ENCODE data around the gene ITSN1.
"Not testable (repeated sequence)": the region's sequence is repeated elsewhere in the genome, so short reads cannot be mapped to it uniquely, and the experiment has no call there.

The ITSN1 gene

DNA sequence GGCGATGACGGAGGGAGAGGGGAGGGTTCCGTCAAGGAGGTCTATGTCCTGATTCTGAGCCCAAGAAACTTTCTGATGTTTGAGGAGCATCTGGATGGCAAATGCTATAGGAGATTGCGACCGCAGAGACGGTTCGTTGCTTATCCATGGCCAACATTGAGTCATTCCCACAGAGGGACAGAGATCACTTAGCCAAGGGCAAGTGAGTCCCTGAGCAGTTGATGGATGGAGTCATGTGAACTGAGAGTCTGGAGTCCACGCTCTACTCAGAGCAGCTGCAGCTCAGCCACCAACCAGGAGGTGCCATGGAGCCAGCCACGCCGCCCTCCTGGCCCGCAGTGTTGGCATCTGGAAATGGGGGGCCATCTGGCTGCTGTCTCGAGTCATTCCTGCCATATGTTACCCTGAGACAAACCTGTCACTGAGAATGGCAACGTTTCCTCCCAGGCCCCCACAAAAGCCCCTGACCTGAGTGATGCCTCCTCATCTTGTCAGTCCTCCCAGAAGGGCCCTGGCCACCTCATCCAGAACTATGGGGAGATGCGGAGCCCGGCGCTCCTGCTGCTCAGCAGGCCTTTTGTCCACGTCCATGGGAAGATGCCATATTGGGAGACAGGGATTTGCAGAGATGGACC is 214.7 kb downstream of the ITSN1 start:
- DNase-seq (ENCODE audit: insufficient read length, low spot score) (no peak), FAIRE-seq (no peak)

GRCh38 chr21:33857846-33858666 is 215.8 kb downstream of the ITSN1 start:
- no peak for FAIRE-seq
- no peak for DNase-seq (ENCODE audit: insufficient read length, low spot score)

DNA sequence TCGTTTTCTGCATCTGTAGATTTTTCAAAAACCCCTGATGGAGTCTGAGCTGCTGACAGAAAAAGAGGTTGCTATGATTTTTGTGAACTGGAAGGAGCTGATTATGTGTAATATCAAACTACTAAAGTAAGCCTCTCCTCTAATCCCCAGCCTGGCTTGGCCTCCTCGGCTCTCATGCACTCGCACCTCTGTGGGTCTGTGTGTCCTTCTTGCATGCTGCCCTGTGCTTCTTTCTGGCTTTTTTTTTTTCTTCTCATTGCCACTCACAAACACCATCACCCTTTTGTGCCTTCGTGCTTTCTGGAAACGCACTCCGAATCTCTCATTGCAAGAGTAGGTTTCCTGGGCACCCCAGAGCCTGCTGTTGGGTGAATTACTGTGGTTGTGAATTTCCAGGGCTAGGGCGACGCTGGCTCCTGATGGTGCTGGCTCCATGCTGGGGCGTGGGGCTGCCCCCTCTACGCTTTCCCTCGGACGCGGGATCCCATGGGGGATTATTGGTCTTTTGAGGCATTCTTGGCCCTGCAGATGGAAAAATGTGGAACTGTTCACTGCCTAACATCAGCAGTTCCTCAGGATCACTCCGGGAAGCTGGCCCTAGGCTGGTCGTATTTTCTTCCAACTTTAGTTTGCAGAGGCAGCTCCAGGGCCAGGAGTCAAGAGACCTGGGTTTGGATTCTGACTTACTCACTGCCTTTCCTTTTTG is 216.5 kb downstream of the ITSN1 start:
- FAIRE-seq (no peak), DNase-seq (ENCODE audit: insufficient read length, low spot score) (no peak)

DNA sequence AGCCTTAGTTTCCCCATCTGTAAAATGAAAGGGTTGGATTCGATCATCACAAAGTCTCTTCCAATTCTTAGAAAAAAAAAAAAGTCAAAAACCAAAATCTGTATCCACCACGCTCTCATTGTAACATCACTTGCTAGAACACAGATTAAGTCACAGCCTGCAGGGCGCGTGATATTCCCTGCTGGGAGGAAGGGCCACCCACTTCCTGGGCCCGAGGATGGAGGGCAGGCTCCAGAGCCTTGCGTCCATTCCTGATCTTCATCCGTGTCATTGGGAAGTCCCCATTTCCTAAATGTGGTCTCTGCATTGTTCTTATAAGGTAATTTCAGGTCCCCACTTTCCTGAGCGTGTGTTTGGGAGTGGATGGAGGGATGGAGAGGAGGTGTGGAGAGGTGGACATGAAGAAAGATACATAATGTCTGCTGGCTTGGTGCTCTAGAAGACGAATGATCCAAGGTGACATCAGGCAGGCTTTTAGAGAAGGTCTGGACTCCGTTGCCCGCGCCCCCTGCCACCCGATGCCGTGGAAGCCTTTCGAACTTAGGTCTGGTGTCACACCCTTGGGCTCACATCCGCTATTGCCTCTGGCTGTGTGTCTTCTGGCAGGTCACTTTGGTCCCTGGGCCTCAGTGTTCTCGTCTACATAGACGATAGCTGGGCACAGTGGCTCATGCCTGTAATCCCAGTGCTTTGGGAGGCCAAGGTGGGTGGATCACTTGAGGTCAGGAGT is 217.2 kb downstream of the ITSN1 start:
- FAIRE-seq (no peak), DNase-seq (ENCODE audit: insufficient read length, low spot score) (no peak)

GRCh38 chr21:33860332-33860879 is 218.1 kb downstream of the ITSN1 start:
- DNase-seq (ENCODE audit: insufficient read length, low spot score) (no peak), FAIRE-seq (no peak)

DNA sequence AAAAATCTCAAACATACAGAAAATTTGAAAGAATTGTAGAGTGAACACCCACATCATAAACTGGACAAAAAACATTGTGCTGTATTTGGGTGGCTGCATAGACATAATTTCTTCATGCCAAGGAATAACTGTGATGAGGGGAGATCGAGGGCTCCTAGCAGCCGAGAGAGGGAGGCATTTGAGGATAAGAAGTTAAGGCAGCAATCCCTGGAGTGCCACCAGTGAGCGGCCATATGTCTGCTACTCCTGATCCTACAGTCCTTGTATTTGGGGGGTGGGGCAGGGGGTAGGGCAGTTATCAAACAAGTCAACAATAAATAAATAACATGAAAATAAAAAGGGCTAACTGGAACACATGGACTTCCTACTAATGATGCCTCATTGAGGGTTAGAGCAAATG is 218.8 kb downstream of the ITSN1 start:
- DNase-seq (ENCODE audit: insufficient read length, low spot score): no peak
- FAIRE-seq: no peak

DNA sequence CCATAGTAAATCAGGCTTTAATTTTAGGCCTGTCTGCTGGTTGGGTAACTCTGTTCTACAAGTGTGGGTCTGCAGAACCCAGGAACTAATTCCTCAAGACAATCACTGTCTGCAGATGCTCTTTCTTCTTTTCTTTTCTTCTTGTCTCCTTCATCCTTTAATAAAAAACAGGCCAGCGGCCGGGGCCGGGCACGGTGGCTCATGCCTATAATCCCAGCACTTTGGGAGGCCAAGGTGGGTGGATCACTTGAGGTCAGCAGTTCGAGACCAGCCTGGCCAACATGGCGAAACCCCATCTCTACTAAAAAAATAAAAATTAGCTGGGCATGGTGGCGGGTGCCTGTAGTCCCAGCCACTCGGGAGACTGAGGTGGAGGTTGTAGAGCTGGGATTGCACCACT is 220.9 kb downstream of the ITSN1 start:
- DNase-seq (ENCODE audit: insufficient read length, low spot score); FAIRE-seq: not testable (repeated sequence)

DNA sequence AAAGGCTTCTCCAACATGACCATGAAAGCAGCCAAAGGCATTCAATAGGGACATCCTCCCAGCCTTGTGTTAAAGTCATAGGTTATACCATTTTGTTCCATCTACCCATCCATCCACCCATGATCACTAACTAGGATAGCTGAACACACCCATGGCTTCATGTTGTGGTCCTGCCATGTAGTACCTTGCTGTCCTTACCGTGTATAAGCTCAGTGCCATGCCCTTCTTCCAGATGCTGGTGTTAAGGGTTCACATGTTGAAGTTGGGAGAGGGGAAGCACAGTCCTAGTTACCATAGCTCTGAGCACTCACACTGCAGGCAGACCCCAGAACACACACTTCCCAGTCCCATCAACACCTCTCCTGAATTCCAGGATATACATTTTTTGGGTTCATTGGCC is 221.8 kb downstream of the ITSN1 start:
- DNase-seq (ENCODE audit: insufficient read length, low spot score) (no peak), FAIRE-seq (no peak)

- FAIRE-seq (no peak), DNase-seq (ENCODE audit: insufficient read length, low spot score) (no peak)
These were observed 222.9 kb downstream of the ITSN1 start for GRCh38 chr21:33865176-33865575.

DNA sequence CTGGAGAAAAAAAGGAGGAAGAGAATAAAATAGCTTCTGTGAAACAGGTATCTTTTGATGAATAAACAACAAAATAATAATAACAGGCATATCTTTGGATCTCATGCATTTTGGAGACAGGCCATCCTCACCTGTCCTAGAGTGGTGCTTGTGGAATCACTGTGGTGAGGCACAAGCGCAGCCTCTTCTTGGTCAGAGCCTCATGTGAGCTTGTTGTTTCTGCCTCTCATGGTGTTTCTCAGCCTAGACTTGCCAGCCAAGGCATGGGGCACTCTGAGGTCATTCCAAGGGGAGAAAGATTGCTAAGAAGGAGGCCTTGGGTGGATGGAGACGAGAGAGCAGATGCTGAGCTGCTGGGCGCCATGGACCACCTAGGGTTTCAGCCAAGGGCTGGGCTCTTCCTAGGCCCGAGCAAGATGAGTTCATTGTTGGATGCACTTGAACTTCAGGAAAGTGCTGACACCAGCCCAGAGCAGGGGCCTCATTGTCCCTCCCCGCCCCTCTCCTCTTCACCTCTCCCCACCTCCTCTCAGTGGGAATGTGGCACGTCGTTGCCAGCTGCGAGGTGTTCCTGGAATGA is 223.8 kb downstream of the ITSN1 start:
- FAIRE-seq (no peak), DNase-seq (ENCODE audit: insufficient read length, low spot score) (no peak)

DNA sequence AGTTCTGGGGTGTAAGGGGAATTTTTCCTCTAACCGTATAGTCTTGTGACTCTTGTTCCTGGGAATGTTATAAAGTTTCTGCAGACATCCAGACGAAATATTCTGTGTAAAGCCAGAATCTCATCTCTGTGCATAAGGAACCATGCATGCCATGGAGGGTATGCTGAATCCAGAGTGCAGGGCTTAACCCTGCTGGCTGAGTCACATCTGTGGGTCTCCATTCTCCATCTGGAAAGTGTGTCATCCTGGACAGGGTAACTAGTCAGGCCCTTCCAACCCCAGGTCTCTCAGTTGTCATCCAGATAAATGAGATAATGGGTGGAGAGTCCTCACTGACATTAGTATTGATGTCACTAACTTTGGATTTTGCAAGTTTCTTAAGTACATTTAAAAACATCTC is 224.5 kb downstream of the ITSN1 start:
- DNase-seq (ENCODE audit: insufficient read length, low spot score) (no peak), FAIRE-seq (no peak)

- FAIRE-seq; DNase-seq (ENCODE audit: insufficient read length, low spot score): not testable (repeated sequence)
These were observed 225.6 kb downstream of the ITSN1 start for GRCh38 chr21:33867868-33868267.

DNA sequence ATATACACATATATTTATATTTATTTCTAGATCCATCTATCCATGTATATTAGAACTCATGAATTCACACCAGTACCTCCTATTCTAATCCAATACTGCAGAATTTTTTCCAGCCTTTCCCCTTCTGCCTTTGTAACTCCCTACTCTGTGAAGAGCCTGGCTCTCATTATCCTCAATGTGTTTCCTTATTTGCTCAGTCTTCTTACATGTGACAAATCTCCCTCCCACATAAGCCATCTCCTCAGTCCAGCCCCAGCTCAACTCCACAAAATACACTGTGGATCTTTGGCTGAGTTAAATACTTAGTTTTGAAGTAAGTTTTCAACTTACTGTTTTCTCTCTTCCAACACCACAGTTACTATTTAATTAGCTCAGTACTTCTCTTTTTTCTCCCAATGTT is 227.6 kb downstream of the ITSN1 start:
- FAIRE-seq (no peak), DNase-seq (ENCODE audit: insufficient read length, low spot score) (no peak)

GRCh38 chr21:33870768-33871167 is 228.5 kb downstream of the ITSN1 start:
- DNase-seq (ENCODE audit: insufficient read length, low spot score) (no peak), FAIRE-seq (no peak)

- no peak for FAIRE-seq
- no peak for DNase-seq (ENCODE audit: insufficient read length, low spot score)
These were observed 228.9 kb downstream of the ITSN1 start for GRCh38 chr21:33871171-33871570.

- FAIRE-seq (no peak), DNase-seq (ENCODE audit: insufficient read length, low spot score) (no peak)
These were observed 230.7 kb downstream of the ITSN1 start for GRCh38 chr21:33872881-33873515.

- FAIRE-seq (no peak), DNase-seq (ENCODE audit: insufficient read length, low spot score) (no peak)
These were observed 231.9 kb downstream of the ITSN1 start for GRCh38 chr21:33874161-33874560.

DNA sequence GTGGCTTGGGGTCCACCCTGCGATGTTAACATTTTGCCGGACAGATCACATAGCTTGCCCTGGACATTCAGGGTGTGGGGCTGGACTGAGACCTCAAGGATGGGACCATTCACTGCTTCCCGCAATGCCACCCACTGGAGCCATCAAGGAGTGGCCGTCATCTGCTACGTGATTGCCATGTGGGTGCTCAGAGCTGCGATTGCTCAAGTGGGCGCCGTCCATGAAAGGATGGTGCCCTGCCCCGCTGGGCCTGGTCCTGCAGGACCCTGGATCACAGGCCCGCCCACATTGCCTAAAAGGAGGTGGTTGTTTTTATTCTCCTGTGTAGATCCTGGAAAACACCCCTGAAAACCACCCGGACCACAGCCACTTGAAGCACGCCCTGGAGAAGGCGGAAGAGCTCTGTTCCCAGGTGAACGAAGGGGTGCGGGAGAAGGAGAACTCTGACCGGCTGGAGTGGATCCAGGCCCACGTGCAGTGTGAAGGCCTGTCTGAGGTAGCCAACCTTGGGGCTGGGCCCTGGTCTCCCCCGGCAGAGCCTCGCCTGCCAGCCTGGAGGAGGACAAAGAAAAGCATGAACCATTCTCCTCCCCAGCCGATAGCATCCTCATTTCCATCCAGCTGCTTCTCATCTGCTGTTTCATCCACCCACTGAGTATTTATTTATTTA is 232.9 kb downstream of the ITSN1 start:
- FAIRE-seq (no peak), DNase-seq (ENCODE audit: insufficient read length, low spot score) (no peak)

GRCh38 chr21:33878824-33879223 is 236.5 kb downstream of the ITSN1 start:
- FAIRE-seq (no peak), DNase-seq (ENCODE audit: insufficient read length, low spot score) (no peak)

All from HTR-8/SVneo (cell line).